Activated gamma-delta T cell treated with Interleukin-2 at 50 U/mL for 16 hours (primary cell): ENCODE data around the gene ZBED4.

Source experiments
- DNase-seq: peaks from one replicate; pipeline ENCODE4 v3.0.0-alpha.2; 2020

Gene ZBED4

GRCh38 chr22:49853981-49854831, 562 bp downstream of the ZBED4 start:
- no peak for DNase-seq

GRCh38 chr22:49855251-49855911, 1.7 kb downstream of the ZBED4 start:
- no peak for DNase-seq

- DNase-seq: no peak
Observed at GRCh38 chr22:49856343-49856742, 2.7 kb downstream of the ZBED4 start.

- no peak for DNase-seq
Observed at GRCh38 chr22:49856766-49857618, 3.3 kb downstream of the ZBED4 start.

GRCh38 chr22:49858827-49859226, 5.2 kb downstream of the ZBED4 start:
- no peak for DNase-seq

- no peak for DNase-seq
Observed at GRCh38 chr22:49861642-49862495, 8.2 kb downstream of the ZBED4 start.

- no peak for DNase-seq
Observed at GRCh38 chr22:49862496-49862776, 8.8 kb downstream of the ZBED4 start.

- no peak for DNase-seq
Observed at GRCh38 chr22:49863931-49864330, 10.3 kb downstream of the ZBED4 start.

- DNase-seq: no peak
Observed at GRCh38 chr22:49865156-49865555, 11.5 kb downstream of the ZBED4 start.

GRCh38 chr22:49866134-49866533, 12.5 kb downstream of the ZBED4 start:
- DNase-seq: no peak

GRCh38 chr22:49866646-49867045, 13.0 kb downstream of the ZBED4 start:
- DNase-seq: no peak

- DNase-seq: no peak
Observed at GRCh38 chr22:49867303-49868265, 13.9 kb downstream of the ZBED4 start.

GRCh38 chr22:49869086-49869830, 15.6 kb downstream of the ZBED4 start:
- no peak for DNase-seq

- no peak for DNase-seq
Observed at GRCh38 chr22:49869845-49870712, 16.4 kb downstream of the ZBED4 start.

- no peak for DNase-seq
Observed at GRCh38 chr22:49871482-49871881, 17.8 kb downstream of the ZBED4 start.

- DNase-seq: no peak
Observed at GRCh38 chr22:49872347-49872746, 18.7 kb downstream of the ZBED4 start.

- no peak for DNase-seq
Observed at GRCh38 chr22:49873228-49873940, 19.7 kb downstream of the ZBED4 start.

- no peak for DNase-seq
Observed at GRCh38 chr22:49877642-49878041, 24.0 kb downstream of the ZBED4 start.

GRCh38 chr22:49878206-49878605, 24.6 kb downstream of the ZBED4 start:
- DNase-seq: no peak
